Kidney epithelial cell (primary cell): ENCODE results near the gene MYO16. TPM values are rescaled to one million over a fixed set of nuclear protein-coding genes. Genes with fewer than 3 reads are reported as not detected.

Experiments used
- DNase-seq: peaks from one replicate; pipeline ENCODE4 v3.0.0-alpha.2; 2010; ENCODE audit warnings: low read depth
- H3K27me3 ChIP-seq: 2 replicates; pipeline ENCODE4 v1.6.0; 2011; ENCODE audit warnings: low read length; ENCODE audit not compliant: control insufficient read depth, insufficient read depth
- H3K36me3 ChIP-seq: 2 replicates; pipeline ENCODE4 v1.5.1; 2011; ENCODE audit warnings: low read length; ENCODE audit not compliant: control insufficient read depth, insufficient read depth
- H3K4me3 ChIP-seq: 2 replicates; pipeline ENCODE4 v1.5.1; 2011; ENCODE audit warnings: low read depth, mild to moderate bottlenecking, control low read depth, low read length
- CTCF ChIP-seq: IDR thresholded peaks from 2 replicates; pipeline ENCODE4 v1.5.1; 2011; ENCODE audit warnings: mild to moderate bottlenecking, moderate library complexity, low read length, control low read depth, inconsistent platforms; ENCODE audit not compliant: insufficient read depth, poor library complexity, severe bottlenecking
- total RNA-seq: library from RNA; depleted of rRNA; stranded (reverse); fragments of >200 nt; gene quantifications from 2 replicates; pipeline ENCODE4 v1.2.3, GENCODE V29; 2015

The MYO16 gene
- total RNA-seq, 1 donor from 2014 or later = 0.38 TPM

GRCh38 chr13:109146393-109146792 lies 517.0 kb downstream of the MYO16 start:
- Histone ChIP-seq H3K4me3 (no peak overlapping the region), H3K36me3 (no peaks in the 10 kb centered on the region), H3K27me3 (no peaks in the 10 kb centered on the region)
- TF ChIP-seq CTCF = no peak
- DNase-seq = no peak

- no peak for TF ChIP-seq CTCF
- no peak overlapping the region for H3K4me3 ChIP-seq
- no peaks in the 10 kb centered on the region for H3K27me3 ChIP-seq
- H3K36me3 ChIP-seq = no peaks in the 10 kb centered on the region
- DNase-seq = no peak
Measured at GRCh38 chr13:109146912-109147647, 517.7 kb downstream of the MYO16 start.

- no peaks in the 10 kb centered on the region for H3K27me3 ChIP-seq
- no peak for TF ChIP-seq CTCF
- DNase-seq = no peak
- no peak overlapping the region for H3K4me3 ChIP-seq
- no peaks in the 10 kb centered on the region for H3K36me3 ChIP-seq
Measured at GRCh38 chr13:109148243-109148642, 518.8 kb downstream of the MYO16 start.

- DNase-seq = no peak
- Histone ChIP-seq H3K4me3 (no peak overlapping the region), H3K36me3 (no peaks in the 10 kb centered on the region), H3K27me3 (no peaks in the 10 kb centered on the region)
- TF ChIP-seq CTCF = no peak
Measured at GRCh38 chr13:109150696-109151095, 521.3 kb downstream of the MYO16 start.

- no peak for DNase-seq
- no peak overlapping the region for H3K4me3 ChIP-seq
- H3K36me3 ChIP-seq = no peaks in the 10 kb centered on the region
- no peak for TF ChIP-seq CTCF
- H3K27me3 ChIP-seq = no peaks in the 10 kb centered on the region
Measured at GRCh38 chr13:109151255-109151654, 521.8 kb downstream of the MYO16 start.

- no peak for TF ChIP-seq CTCF
Measured at GRCh38 chr13:109151696-109152095, 522.3 kb downstream of the MYO16 start.

More at GRCh38 chr13:109151696-109152095, 522.3 kb downstream of the MYO16 start:
- Histone ChIP-seq H3K4me3 (no peak overlapping the region), H3K36me3 (no peaks in the 10 kb centered on the region), H3K27me3 (no peaks in the 10 kb centered on the region)
- DNase-seq = no peak
